HL-60 (cell line): Measurements from ENCODE around the gene SSTR5.

Experiments used
- DNase-seq, 2 experiments: peaks; one replicate each; pipeline ENCODE4 v3.0.0-alpha.2; 2010 to 2020; ENCODE audit warnings: low read depth in 1 of 2, low spot score in 1 of 2
- H3K27ac ChIP-seq: fragments of 250-450 bp; sonication (Bioruptor Pico); replicated peaks from 2 replicates; pipeline ENCODE4 v1.5.1; 2020; ENCODE audit warnings: mild to moderate bottlenecking, moderate library complexity
- H3K27me3 ChIP-seq: fragments of 250-450 bp; sonication (Bioruptor Pico); 2 replicates; pipeline ENCODE4 v1.5.1; 2021; ENCODE audit warnings: mild to moderate bottlenecking, moderate library complexity; ENCODE audit not compliant: insufficient read depth, poor library complexity, severe bottlenecking
- H3K4me3 ChIP-seq: replicated peaks from 2 replicates; pipeline ENCODE4 v1.5.1; 2011; ENCODE audit warnings: mild to moderate bottlenecking, control low read depth, low read length; ENCODE audit not compliant: insufficient read depth
- CTCF ChIP-seq: IDR thresholded peaks from one replicate; pipeline ENCODE4 v1.5.1; 2011; ENCODE audit warnings: low read length, control low read depth, inconsistent platforms; ENCODE audit not compliant: insufficient read depth
- GABPA ChIP-seq: IDR thresholded peaks from 2 replicates; pipeline ENCODE4 v1.6.1; 2012; ENCODE audit warnings: low read depth
- POLR2AphosphoS5 ChIP-seq: IDR thresholded peaks from 2 replicates; pipeline ENCODE4 v1.6.1; 2012; ENCODE audit warnings: low read depth
- REST ChIP-seq: IDR thresholded peaks from 2 replicates; pipeline ENCODE4 v1.6.1; 2012; ENCODE audit warnings: low read depth; ENCODE audit not compliant: insufficient replicate concordance
- SPI1 ChIP-seq: IDR thresholded peaks from 2 replicates; pipeline ENCODE4 v1.6.1; 2012; ENCODE audit warnings: low read depth, mild to moderate bottlenecking, borderline replicate concordance

Gene SSTR5

GRCh38 chr16:1067629-1068028 is 4.9 kb upstream of the SSTR5 start:
- TF ChIP-seq POLR2AphosphoS5, result 0 out of 2 replicates have a peak, but pooled peaks have one; percentile 38
- TF ChIP-seq REST, result no peak
- no peak for DNase-seq
- Histone ChIP-seq H3K27ac (no peak overlapping the region), H3K27me3 (peaks cover 27% of the 10 kb centered on the region), H3K4me3 (no peak overlapping the region)

GRCh38 chr16:1068451-1068850 is 4.1 kb upstream of the SSTR5 start:
- H3K27ac ChIP-seq, result no peak overlapping the region
- H3K4me3 ChIP-seq, result no peak overlapping the region
- H3K27me3 ChIP-seq, result peaks cover 32% of the 10 kb centered on the region
- no peak for TF ChIP-seq REST
- TF ChIP-seq CTCF, result no peak
- TF ChIP-seq GABPA, result no peak
- TF ChIP-seq SPI1, result no peak
- no peak for TF ChIP-seq POLR2AphosphoS5
- no peak for DNase-seq

GRCh38 chr16:1069154-1069553 is 3.4 kb upstream of the SSTR5 start:
- Histone ChIP-seq H3K27ac (no peak overlapping the region), H3K4me3 (no peak overlapping the region), H3K27me3 (peaks cover 32% of the 10 kb centered on the region)
- TF ChIP-seq POLR2AphosphoS5, result no peak
- no peak for TF ChIP-seq SPI1
- TF ChIP-seq REST, result no peak
- TF ChIP-seq CTCF, result no peak
- no peak for TF ChIP-seq GABPA
- no peak for DNase-seq
